ENCODE data around the gene RAB4A. TPM values are rescaled to one million over a fixed set of nuclear protein-coding genes. Genes with fewer than 3 reads are reported as not detected.

Gene RAB4A
- polyA plus RNA-seq, 3 donors, result 22.3 to 34.8 (median 34.5) TPM

DNA sequence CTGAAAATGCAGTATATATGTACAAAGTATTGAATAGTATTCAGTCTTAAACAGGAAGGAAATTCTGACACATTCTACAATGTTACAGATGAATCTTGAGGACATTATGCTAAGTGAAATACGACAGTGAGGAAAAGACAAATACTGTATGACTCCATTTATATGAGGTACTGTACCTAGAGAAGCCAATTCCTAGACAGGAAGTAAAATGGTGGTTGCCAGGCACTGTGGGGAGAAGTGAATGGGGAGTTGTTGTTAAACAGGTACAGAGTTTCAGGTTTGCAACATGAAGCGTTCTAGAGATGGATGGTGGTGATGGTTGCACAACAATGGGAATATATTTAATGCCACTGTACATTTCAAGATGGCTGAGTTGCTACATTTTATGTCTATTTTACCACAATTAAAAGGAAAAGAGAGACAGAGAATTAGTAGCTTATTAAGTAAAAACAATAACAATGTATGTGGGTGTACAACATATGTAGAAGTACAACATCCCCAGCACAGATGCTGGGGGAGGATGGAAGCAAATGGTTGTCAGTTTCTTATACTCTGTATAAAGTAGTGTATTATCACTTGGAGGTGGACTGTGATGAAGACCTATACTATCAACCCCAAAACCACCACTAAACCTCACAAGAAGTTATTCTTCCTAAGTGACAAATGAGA lies 3.9 kb upstream of the RAB4A start:
- Histone ChIP-seq H3K4me1 (ENCODE audit: control insufficient read depth in 1 of 2, insufficient read depth in 2 of 2, low read length in 2 of 2) (peaks cover 20 to 24% of the 10 kb centered on the region in 2 donors), H3K4me3 (replicated peaks in 1 of 3; ENCODE audit: low read depth in 2 of 3, low read length in 3 of 3) (no peak overlapping the region), H3K79me2 (ENCODE audit: insufficient read depth, low read length) (peaks cover 6% of the 10 kb centered on the region), H3K27ac (ENCODE audit: low read depth in 1 of 2, low read length in 2 of 2) (no peak overlapping the region), H4K20me1 (ENCODE audit: insufficient read depth, low read length) (peaks cover 4% of the 10 kb centered on the region), H3K9me3 (replicated peaks in 1 of 2; ENCODE audit: control insufficient read depth in 1 of 2, insufficient read depth in 1 of 2, low read length in 2 of 2) (no peaks in the 10 kb centered on the region), H3K9ac (ENCODE audit: insufficient read depth, low read length, poor library complexity, severe bottlenecking) (no peak overlapping the region), H3K4me2 (replicated peaks; ENCODE audit: extremely low read depth, low read length, poor library complexity, severe bottlenecking) (no peak overlapping the region), H3K36me3 (replicated peaks in 1 of 2; ENCODE audit: control insufficient read depth in 1 of 2, insufficient read depth in 2 of 2, low read length in 2 of 2) (no peaks in the 10 kb centered on the region), H2AFZ (ENCODE audit: insufficient read depth, low read depth, low read length, poor library complexity, severe bottlenecking) (no peak overlapping the region), H3K27me3 (ENCODE audit: control insufficient read depth in 2 of 2, insufficient read depth in 2 of 2, low read length in 2 of 2) (no peaks in the 10 kb centered on the region)
- TF ChIP-seq, protein P1, sequence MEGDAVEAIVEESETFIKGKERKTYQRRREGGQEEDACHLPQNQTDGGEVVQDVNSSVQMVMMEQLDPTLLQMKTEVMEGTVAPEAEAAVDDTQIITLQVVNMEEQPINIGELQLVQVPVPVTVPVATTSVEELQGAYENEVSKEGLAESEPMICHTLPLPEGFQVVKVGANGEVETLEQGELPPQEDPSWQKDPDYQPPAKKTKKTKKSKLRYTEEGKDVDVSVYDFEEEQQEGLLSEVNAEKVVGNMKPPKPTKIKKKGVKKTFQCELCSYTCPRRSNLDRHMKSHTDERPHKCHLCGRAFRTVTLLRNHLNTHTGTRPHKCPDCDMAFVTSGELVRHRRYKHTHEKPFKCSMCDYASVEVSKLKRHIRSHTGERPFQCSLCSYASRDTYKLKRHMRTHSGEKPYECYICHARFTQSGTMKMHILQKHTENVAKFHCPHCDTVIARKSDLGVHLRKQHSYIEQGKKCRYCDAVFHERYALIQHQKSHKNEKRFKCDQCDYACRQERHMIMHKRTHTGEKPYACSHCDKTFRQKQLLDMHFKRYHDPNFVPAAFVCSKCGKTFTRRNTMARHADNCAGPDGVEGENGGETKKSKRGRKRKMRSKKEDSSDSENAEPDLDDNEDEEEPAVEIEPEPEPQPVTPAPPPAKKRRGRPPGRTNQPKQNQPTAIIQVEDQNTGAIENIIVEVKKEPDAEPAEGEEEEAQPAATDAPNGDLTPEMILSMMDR (IDR thresholded peaks at IDR 0.05), result no peak
- intact Hi-C loops (cut with micrococcal nuclease), result loop anchor here in 1 of 2 donors (5.0 kb wide), 1 partner anchor 75 kb away; the partner anchor contains the start of gene CCSAP
- WGBS (ENCODE audit: insufficient coverage), result no CpG with 5 or more reads among the region's 2 CpGs
- Mint-ChIP-seq H3K36me3 (peaks cover 0 to 2% of the 10 kb centered on the region in 2 donors), H3K27me3 (ENCODE audit: low read depth in 3 of 3) (peaks cover 0 to 2% (median 0%) of the 10 kb centered on the region in 3 donors), H3K27ac (no peak overlapping the region), H3K4me1 (peaks cover 30% of the 10 kb centered on the region), H3K9me3 (peaks cover 0 to 5% (median 3%) of the 10 kb centered on the region in 7 donors), H3K4me3 (no peak overlapping the region)
- no peak for DNase-seq

DNA sequence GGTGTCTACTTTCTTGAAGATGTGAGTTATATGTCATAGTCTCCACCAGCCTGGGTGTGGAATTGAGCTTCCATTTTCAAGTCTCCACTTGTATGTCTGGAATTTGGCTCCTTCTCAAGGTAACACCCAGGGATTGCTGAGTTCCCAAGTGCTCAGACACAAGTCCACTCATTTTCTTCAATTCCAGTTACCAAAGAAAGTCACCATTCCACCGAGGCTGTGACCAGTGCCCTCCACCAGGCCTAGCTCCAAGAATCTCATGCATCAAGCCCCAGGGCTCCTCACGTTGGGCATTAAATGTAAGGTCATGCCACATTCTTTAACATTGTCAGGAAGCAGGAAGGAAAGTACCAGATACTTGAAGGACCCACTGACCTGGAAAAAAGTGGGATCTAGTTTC lies 2.4 kb upstream of the RAB4A start:
- peaks cover 0 to 5% (median 3%) of the 10 kb centered on the region in 7 donors for H3K9me3 Mint-ChIP-seq
- H3K27ac Mint-ChIP-seq, result no peak overlapping the region
- TF ChIP-seq, protein P1 (IDR thresholded peaks at IDR 0.05), result no peak
- H3K4me2 ChIP-seq (replicated peaks; ENCODE audit: extremely low read depth, low read length, poor library complexity, severe bottlenecking), result no peak overlapping the region
- H2AFZ ChIP-seq (ENCODE audit: insufficient read depth, low read depth, low read length, poor library complexity, severe bottlenecking), result no peak overlapping the region
- H3K4me3 Mint-ChIP-seq, result peak overlapping the region in 1 of 2 donors; percentile 27
- H3K4me1 ChIP-seq (ENCODE audit: control insufficient read depth in 1 of 2, insufficient read depth in 2 of 2, low read length in 2 of 2), result peaks cover 36 to 39% of the 10 kb centered on the region in 2 donors
- no peak for DNase-seq
- no peak overlapping the region for H3K4me3 ChIP-seq (replicated peaks in 1 of 3; ENCODE audit: low read depth in 2 of 3, low read length in 3 of 3)
- intact Hi-C loops (cut with micrococcal nuclease), result loop anchor here in 1 of 2 donors (5.0 kb wide), 1 partner anchor 74 kb away; the partner anchor contains the start of gene CCSAP
- peaks cover 46% of the 10 kb centered on the region for H3K4me1 Mint-ChIP-seq
- no peaks in the 10 kb centered on the region for H3K36me3 ChIP-seq (replicated peaks in 1 of 2; ENCODE audit: control insufficient read depth in 1 of 2, insufficient read depth in 2 of 2, low read length in 2 of 2)
- WGBS (ENCODE audit: insufficient coverage), result 100% methylated on average over 2 of the region's 2 CpGs
- H3K9ac ChIP-seq (ENCODE audit: insufficient read depth, low read length, poor library complexity, severe bottlenecking), result no peak overlapping the region
- no peaks in the 10 kb centered on the region for H3K27me3 Mint-ChIP-seq (ENCODE audit: low read depth in 3 of 3)
- H3K9me3 ChIP-seq (replicated peaks in 1 of 2; ENCODE audit: control insufficient read depth in 1 of 2, insufficient read depth in 1 of 2, low read length in 2 of 2), result no peaks in the 10 kb centered on the region
- no peaks in the 10 kb centered on the region for H3K27me3 ChIP-seq (ENCODE audit: control insufficient read depth in 2 of 2, insufficient read depth in 2 of 2, low read length in 2 of 2)
- H3K27ac ChIP-seq (ENCODE audit: low read depth in 1 of 2, low read length in 2 of 2), result no peak overlapping the region
- peaks cover 17% of the 10 kb centered on the region for H3K79me2 ChIP-seq (ENCODE audit: insufficient read depth, low read length)
- peaks cover 19% of the 10 kb centered on the region for H4K20me1 ChIP-seq (ENCODE audit: insufficient read depth, low read length)
- peaks cover 0 to 2% of the 10 kb centered on the region in 2 donors for H3K36me3 Mint-ChIP-seq

Measured in CD14-positive monocyte (primary cell).